Raji (cell line): ENCODE results near the gene SORCS1.

Experiments
- POLR2A ChIP-seq: IDR thresholded peaks from 2 replicates; pipeline ENCODE4 v1.6.1; 2011; ENCODE audit warnings: low read depth, low read length, control low read depth; ENCODE audit not compliant: insufficient read depth

SORCS1 gene

GRCh38 chr10:106816318-106817085 is 348.0 kb downstream of the SORCS1 start:
- no peak for TF ChIP-seq POLR2A

GRCh38 chr10:106815427-106816043 is 349.0 kb downstream of the SORCS1 start:
- TF ChIP-seq POLR2A = no peak

GRCh38 chr10:106804992-106805582 is 359.4 kb downstream of the SORCS1 start:
- no peak for TF ChIP-seq POLR2A

- no peak for TF ChIP-seq POLR2A
Measured at GRCh38 chr10:106802949-106803348, 361.6 kb downstream of the SORCS1 start.

- TF ChIP-seq POLR2A = no peak
Measured at GRCh38 chr10:106799776-106800175, 364.7 kb downstream of the SORCS1 start.

GRCh38 chr10:106795619-106796018 is 368.9 kb downstream of the SORCS1 start:
- TF ChIP-seq POLR2A = no peak

- TF ChIP-seq POLR2A = no peak
Measured at GRCh38 chr10:106793617-106794016, 370.9 kb downstream of the SORCS1 start.

GRCh38 chr10:106789623-106790022 is 374.9 kb downstream of the SORCS1 start:
- TF ChIP-seq POLR2A = no peak

GRCh38 chr10:106788982-106789381 is 375.5 kb downstream of the SORCS1 start:
- TF ChIP-seq POLR2A = no peak

GRCh38 chr10:106785528-106785927 is 379.0 kb downstream of the SORCS1 start:
- no peak for TF ChIP-seq POLR2A

GRCh38 chr10:106780632-106781031 is 383.9 kb downstream of the SORCS1 start:
- TF ChIP-seq POLR2A = no peak

- TF ChIP-seq POLR2A = no peak
Measured at GRCh38 chr10:106777841-106778240, 386.7 kb downstream of the SORCS1 start.

GRCh38 chr10:106775127-106775526 is 389.4 kb downstream of the SORCS1 start:
- TF ChIP-seq POLR2A = no peak

GRCh38 chr10:106772957-106773356 is 391.5 kb downstream of the SORCS1 start:
- no peak for TF ChIP-seq POLR2A

- TF ChIP-seq POLR2A = no peak
Measured at GRCh38 chr10:106771154-106771553, 393.4 kb downstream of the SORCS1 start.

GRCh38 chr10:106768204-106768603 is 396.3 kb downstream of the SORCS1 start:
- no peak for TF ChIP-seq POLR2A
